ENCODE measurements around the gene OR2M2. TPM values are rescaled to one million over a fixed set of nuclear protein-coding genes. Genes with fewer than 3 reads are reported as not detected.

OR2M2 gene, protein sequence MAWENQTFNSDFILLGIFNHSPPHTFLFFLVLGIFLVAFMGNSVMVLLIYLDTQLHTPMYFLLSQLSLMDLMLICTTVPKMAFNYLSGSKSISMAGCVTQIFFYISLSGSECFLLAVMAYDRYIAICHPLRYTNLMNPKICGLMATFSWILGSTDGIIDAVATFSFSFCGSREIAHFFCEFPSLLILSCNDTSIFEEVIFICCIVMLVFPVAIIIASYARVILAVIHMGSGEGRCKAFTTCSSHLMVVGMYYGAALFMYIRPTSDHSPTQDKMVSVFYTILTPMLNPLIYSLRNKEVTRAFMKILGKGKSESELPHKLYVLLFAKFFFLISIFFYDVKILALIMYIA
- polyA plus RNA-seq (2013), result not detected in 2 replicates

DNA sequence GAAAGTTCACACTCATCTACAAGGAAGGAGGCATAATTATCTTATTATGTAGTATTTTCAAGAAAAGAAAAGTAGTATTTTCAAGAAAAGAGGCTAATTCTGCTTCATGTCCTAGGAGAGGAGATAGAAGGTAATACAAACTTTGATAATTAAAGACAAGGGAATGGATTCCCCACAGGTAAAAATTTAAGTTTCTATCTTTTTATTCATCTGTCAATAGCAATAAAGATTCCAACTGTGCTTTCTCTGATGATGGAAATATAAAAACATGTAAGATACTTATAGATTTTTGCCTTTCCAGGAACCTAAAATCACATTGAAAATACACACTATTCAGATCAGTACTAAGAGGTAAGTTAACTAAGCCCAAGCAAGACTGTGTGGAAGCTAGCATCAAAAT, at the start of gene OR2M2:
OR2M2 (plus strand) TSS at position 301 of the 400 bp plus-strand sequence. CDS start 5,165 bp downstream, outside the sequence.
- Histone ChIP-seq H3K4me2 (ENCODE audit: low read length) (no peak within 1 kb of the TSS), H3K79me1 (ENCODE audit: low read length) (no peaks in the 10 kb centered on the region), H4K12ac (ENCODE audit: low read depth, low read length) (no peak within 1 kb of the TSS), H3K14ac (ENCODE audit: low read length) (no peak within 1 kb of the TSS), H3K27me3 (ENCODE audit: insufficient read depth, low read length) (no peaks in the 10 kb centered on the region), H3K18ac (ENCODE audit: low read length) (no peak within 1 kb of the TSS), H4K8ac (ENCODE audit: low read depth, low read length) (no peak within 1 kb of the TSS), H2BK12ac (ENCODE audit: low read length) (no peak within 1 kb of the TSS), H3K4me3 (ENCODE audit: low read depth, low read length) (no peak within 1 kb of the TSS), H2BK5ac (ENCODE audit: low read depth, low read length, poor library complexity) (no peak within 1 kb of the TSS), H3K23ac (ENCODE audit: low read length) (no peak within 1 kb of the TSS), H3K9me3 (ENCODE audit: insufficient read depth, low read depth, low read length) (peaks cover 2% of the 10 kb centered on the region), H3K36me3 (ENCODE audit: control insufficient read depth in 1 of 2, insufficient read depth in 2 of 2, low read length in 2 of 2) (no peaks in the 10 kb centered on the region), H3K9ac (ENCODE audit: low read length) (no peak within 1 kb of the TSS), H4K91ac (ENCODE audit: low read depth, low read length) (no peak within 1 kb of the TSS), H2AFZ (ENCODE audit: insufficient read depth, low read length, poor library complexity) (no peak within 1 kb of the TSS), H3K4ac (ENCODE audit: low read depth, low read length) (no peak within 1 kb of the TSS), H3K4me1 (ENCODE audit: control insufficient read depth in 1 of 2, insufficient read depth in 2 of 2, low read length in 2 of 2) (no peaks in the 10 kb centered on the region), H3K27ac (ENCODE audit: low read depth, low read length) (no peak within 1 kb of the TSS), H2BK120ac (ENCODE audit: insufficient read depth, low read length, poor library complexity) (no peak within 1 kb of the TSS), H2AK5ac (ENCODE audit: low read length) (no peak within 1 kb of the TSS), H3K79me2 (ENCODE audit: control insufficient read depth, insufficient read depth, low read length, poor library complexity) (no peaks in the 10 kb centered on the region)
- DNase-seq, result no peak

DNA sequence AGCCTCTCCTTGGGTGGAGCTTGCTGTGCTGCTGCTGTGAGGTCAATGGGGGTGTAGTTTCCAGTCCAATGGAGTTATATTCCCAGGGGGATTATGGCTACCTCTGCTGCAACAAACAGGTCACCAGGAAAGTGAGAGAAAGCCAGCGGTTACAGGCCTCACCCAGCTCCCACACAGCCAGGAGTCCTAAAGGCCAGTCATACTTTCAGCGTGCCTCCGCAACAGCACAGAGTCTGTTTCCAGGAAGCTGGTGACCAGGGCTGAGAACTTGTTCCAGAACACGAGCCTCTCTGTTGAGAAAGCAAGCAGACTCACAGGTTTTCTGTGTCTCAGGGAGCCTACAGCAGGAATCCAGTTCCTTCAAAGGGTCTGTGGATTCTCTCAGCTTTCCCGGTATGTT, 47.0 kb upstream of the OR2M2 start:
- Histone ChIP-seq H3K4me3 (ENCODE audit: low read depth, low read length) (no peak overlapping the region), H3K23ac (ENCODE audit: low read length) (no peak overlapping the region), H3K79me2 (ENCODE audit: control insufficient read depth, insufficient read depth, low read length, poor library complexity) (no peaks in the 10 kb centered on the region), H2BK12ac (ENCODE audit: low read length) (no peak overlapping the region), H3K27ac (ENCODE audit: low read depth, low read length) (no peak overlapping the region), H4K12ac (ENCODE audit: low read depth, low read length) (no peak overlapping the region), H3K9me3 (ENCODE audit: insufficient read depth, low read depth, low read length) (peaks cover 21% of the 10 kb centered on the region), H3K18ac (ENCODE audit: low read length) (no peak overlapping the region), H3K4me1 (ENCODE audit: control insufficient read depth in 1 of 2, insufficient read depth in 2 of 2, low read length in 2 of 2) (no peaks in the 10 kb centered on the region), H3K4me2 (ENCODE audit: low read length) (no peak overlapping the region), H3K79me1 (ENCODE audit: low read length) (no peaks in the 10 kb centered on the region), H3K14ac (ENCODE audit: low read length) (no peak overlapping the region), H4K8ac (ENCODE audit: low read depth, low read length) (no peak overlapping the region), H2AK5ac (ENCODE audit: low read length) (no peak overlapping the region), H3K27me3 (ENCODE audit: insufficient read depth, low read length) (no peaks in the 10 kb centered on the region), H2AFZ (ENCODE audit: insufficient read depth, low read length, poor library complexity) (no peak overlapping the region), H3K36me3 (ENCODE audit: control insufficient read depth in 1 of 2, insufficient read depth in 2 of 2, low read length in 2 of 2) (no peaks in the 10 kb centered on the region), H3K9ac (ENCODE audit: low read length) (no peak overlapping the region), H2BK120ac (ENCODE audit: insufficient read depth, low read length, poor library complexity) (no peak overlapping the region), H2BK5ac (ENCODE audit: low read depth, low read length, poor library complexity) (no peak overlapping the region), H3K4ac (ENCODE audit: low read depth, low read length) (no peak overlapping the region), H4K91ac (ENCODE audit: low read depth, low read length) (no peak overlapping the region)
- no CpG with 5 or more reads among the region's 5 CpGs for WGBS (ENCODE audit: extremely low coverage, insufficient coverage, insufficient read length)
- DNase-seq, result no peak

DNA sequence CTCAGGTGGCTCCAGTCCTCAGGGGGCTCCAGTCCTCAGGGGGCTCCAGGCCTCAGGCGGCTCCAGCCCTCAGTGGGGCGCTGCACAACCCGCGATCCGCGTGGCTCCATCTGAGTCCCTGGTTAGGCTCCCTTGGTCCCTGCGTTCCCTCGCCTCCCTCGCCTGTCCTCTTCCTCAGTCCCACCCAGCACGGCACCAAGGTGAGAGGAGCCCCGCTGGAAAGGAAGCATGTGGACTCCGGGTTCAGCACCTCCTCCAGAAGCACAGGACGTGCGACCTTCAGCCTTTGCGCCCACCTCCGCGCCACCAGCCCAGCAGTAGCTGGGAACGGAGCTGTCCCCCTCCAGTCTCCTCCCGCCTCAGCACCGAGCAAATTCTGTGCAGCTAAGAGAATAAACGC, 37.8 kb upstream of the OR2M2 start:
- no peak overlapping the region for H2BK120ac ChIP-seq (ENCODE audit: insufficient read depth, low read length, poor library complexity)

DNA sequence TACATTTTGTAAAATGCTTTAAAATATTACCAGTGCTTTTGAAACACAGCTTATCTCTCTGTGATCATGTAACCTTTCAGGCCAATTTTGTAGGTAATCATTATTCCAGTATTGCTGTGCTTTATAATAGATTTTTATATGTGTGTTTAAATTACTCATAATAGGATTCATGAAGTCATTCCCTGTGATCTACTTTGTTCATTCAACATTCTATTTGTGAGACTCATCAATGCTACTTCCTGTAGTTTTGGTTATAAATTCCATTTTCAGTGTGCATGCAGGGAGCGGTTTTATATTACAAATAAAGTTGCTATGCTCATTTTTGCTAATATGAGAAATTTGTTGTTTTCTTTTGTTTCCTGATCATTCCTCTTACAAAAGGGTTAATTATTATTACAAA, 33.8 kb upstream of the OR2M2 start:
- no peak overlapping the region for H3K4ac ChIP-seq (ENCODE audit: low read depth, low read length)
- H3K9me3 ChIP-seq (ENCODE audit: insufficient read depth, low read depth, low read length), result peaks cover 10% of the 10 kb centered on the region
- no peaks in the 10 kb centered on the region for H3K27me3 ChIP-seq (ENCODE audit: insufficient read depth, low read length)
- no peak overlapping the region for H3K14ac ChIP-seq (ENCODE audit: low read length)
- H2BK5ac ChIP-seq (ENCODE audit: low read depth, low read length, poor library complexity), result no peak overlapping the region
- H4K12ac ChIP-seq (ENCODE audit: low read depth, low read length), result no peak overlapping the region
- no CpG with 5 or more reads among the region's 1 CpG for WGBS (ENCODE audit: extremely low coverage, insufficient coverage, insufficient read length)
- H3K18ac ChIP-seq (ENCODE audit: low read length), result no peak overlapping the region
- no peak overlapping the region for H2AFZ ChIP-seq (ENCODE audit: insufficient read depth, low read length, poor library complexity)
- H3K23ac ChIP-seq (ENCODE audit: low read length), result no peak overlapping the region
- no peak overlapping the region for H3K4me3 ChIP-seq (ENCODE audit: low read depth, low read length)
- H3K27ac ChIP-seq (ENCODE audit: low read depth, low read length), result no peak overlapping the region
- H4K91ac ChIP-seq (ENCODE audit: low read depth, low read length), result no peak overlapping the region
- no peaks in the 10 kb centered on the region for H3K4me1 ChIP-seq (ENCODE audit: control insufficient read depth in 1 of 2, insufficient read depth in 2 of 2, low read length in 2 of 2)
- H3K79me1 ChIP-seq (ENCODE audit: low read length), result no peaks in the 10 kb centered on the region
- no peak overlapping the region for H4K8ac ChIP-seq (ENCODE audit: low read depth, low read length)
- no peaks in the 10 kb centered on the region for H3K79me2 ChIP-seq (ENCODE audit: control insufficient read depth, insufficient read depth, low read length, poor library complexity)
- H2AK5ac ChIP-seq (ENCODE audit: low read length), result no peak overlapping the region
- no peak for DNase-seq
- no peak overlapping the region for H3K9ac ChIP-seq (ENCODE audit: low read length)
- no peak overlapping the region for H2BK120ac ChIP-seq (ENCODE audit: insufficient read depth, low read length, poor library complexity)
- no peaks in the 10 kb centered on the region for H3K36me3 ChIP-seq (ENCODE audit: control insufficient read depth in 1 of 2, insufficient read depth in 2 of 2, low read length in 2 of 2)
- no peak overlapping the region for H3K4me2 ChIP-seq (ENCODE audit: low read length)
- H2BK12ac ChIP-seq (ENCODE audit: low read length), result no peak overlapping the region

More for the DNA sequence above, 37.8 kb upstream of the OR2M2 start:
- Histone ChIP-seq H3K79me1 (ENCODE audit: low read length) (no peaks in the 10 kb centered on the region), H3K14ac (ENCODE audit: low read length) (no peak overlapping the region), H3K36me3 (ENCODE audit: control insufficient read depth in 1 of 2, insufficient read depth in 2 of 2, low read length in 2 of 2) (no peaks in the 10 kb centered on the region), H2AK5ac (ENCODE audit: low read length) (no peak overlapping the region), H3K9ac (ENCODE audit: low read length) (no peak overlapping the region), H3K79me2 (ENCODE audit: control insufficient read depth, insufficient read depth, low read length, poor library complexity) (no peaks in the 10 kb centered on the region), H3K4me3 (ENCODE audit: low read depth, low read length) (no peak overlapping the region), H3K4me2 (ENCODE audit: low read length) (no peak overlapping the region), H3K9me3 (ENCODE audit: insufficient read depth, low read depth, low read length) (peaks cover 5% of the 10 kb centered on the region), H3K27me3 (ENCODE audit: insufficient read depth, low read length) (no peaks in the 10 kb centered on the region), H4K8ac (ENCODE audit: low read depth, low read length) (no peak overlapping the region), H2BK12ac (ENCODE audit: low read length) (no peak overlapping the region), H3K23ac (ENCODE audit: low read length) (no peak overlapping the region), H3K27ac (ENCODE audit: low read depth, low read length) (no peak overlapping the region), H3K18ac (ENCODE audit: low read length) (no peak overlapping the region), H2AFZ (ENCODE audit: insufficient read depth, low read length, poor library complexity) (no peak overlapping the region), H4K12ac (ENCODE audit: low read depth, low read length) (no peak overlapping the region), H2BK5ac (ENCODE audit: low read depth, low read length, poor library complexity) (no peak overlapping the region), H3K4ac (ENCODE audit: low read depth, low read length) (no peak overlapping the region), H4K91ac (ENCODE audit: low read depth, low read length) (no peak overlapping the region), H3K4me1 (ENCODE audit: control insufficient read depth in 1 of 2, insufficient read depth in 2 of 2, low read length in 2 of 2) (no peaks in the 10 kb centered on the region)
- no peak for DNase-seq
- no CpG with 5 or more reads among the region's 21 CpGs for WGBS (ENCODE audit: extremely low coverage, insufficient coverage, insufficient read length)
